Measurements from ENCODE around the gene MARF1.
A peak's percentile ranks its signal among the peaks of the same experiment; 100 is the strongest.
"Not testable (repeated sequence)": the region's sequence is repeated elsewhere in the genome, so short reads cannot be mapped to it uniquely, and the experiment has no call there.

MARF1 gene

GRCh38 chr16:15597822-15598647 lies 44.9 kb downstream of the MARF1 start:
- DNase-seq, result no peak

GRCh38 chr16:15597135-15597534 lies 45.8 kb downstream of the MARF1 start:
- DNase-seq, result no peak

- DNase-seq, result no peak
Measured at GRCh38 chr16:15594711-15595320, 48.1 kb downstream of the MARF1 start.

- no peak for DNase-seq
Measured at GRCh38 chr16:15593235-15593634, 49.7 kb downstream of the MARF1 start.

- peak; percentile 14 for DNase-seq
Measured at GRCh38 chr16:15592324-15592723, 50.6 kb downstream of the MARF1 start.

GRCh38 chr16:15587152-15587825 lies 55.7 kb downstream of the MARF1 start:
- DNase-seq, result no peak

- DNase-seq, result no peak
Measured at GRCh38 chr16:15586716-15587115, 56.2 kb downstream of the MARF1 start.

GRCh38 chr16:15585956-15586355 lies 57.0 kb downstream of the MARF1 start:
- DNase-seq, result no peak

GRCh38 chr16:15583526-15583925 lies 59.4 kb downstream of the MARF1 start:
- DNase-seq, result no peak

- no peak for DNase-seq
Measured at GRCh38 chr16:15581127-15581815, 61.7 kb downstream of the MARF1 start.

GRCh38 chr16:15578824-15579223 lies 64.1 kb downstream of the MARF1 start:
- no peak for DNase-seq

- DNase-seq, result no peak
Measured at GRCh38 chr16:15576960-15577958, 65.7 kb downstream of the MARF1 start.

- DNase-seq, result no peak
Measured at GRCh38 chr16:15575293-15576049, 67.5 kb downstream of the MARF1 start.

- no peak for DNase-seq
Measured at GRCh38 chr16:15574614-15574948, 68.4 kb downstream of the MARF1 start.

- not testable (repeated sequence) for DNase-seq
Measured at GRCh38 chr16:15573896-15574613, 68.9 kb downstream of the MARF1 start.

- no peak for DNase-seq
Measured at GRCh38 chr16:15573274-15573895, 69.6 kb downstream of the MARF1 start.

GRCh38 chr16:15572329-15573001 lies 70.5 kb downstream of the MARF1 start:
- no peak for DNase-seq

- DNase-seq, result no peak
Measured at GRCh38 chr16:15571557-15571956, 71.4 kb downstream of the MARF1 start.

GRCh38 chr16:15570666-15571065 lies 72.3 kb downstream of the MARF1 start:
- DNase-seq, result not testable (repeated sequence)

All from activated gamma-delta T cell (primary cell).